ENCODE results near the gene NCKAP1.

- no peak for TF ChIP-seq CTCF (conservative IDR thresholded peaks at IDR 0.05; ENCODE audit: low read depth, low read length)
- TF ChIP-seq EZH2 (IDR thresholded peaks at IDR 0.05; ENCODE audit: low read length, unreplicated experiment) = no peak
- no peak for TF ChIP-seq EZH2phosphoT487 (IDR thresholded peaks at IDR 0.05; ENCODE audit: borderline replicate concordance, low read length)
These were observed 28.1 kb downstream of the NCKAP1 start for GRCh38 chr2:183010112-183010511.
